Activated naive CD4-positive, alpha-beta T cell treated with anti-CD3 and anti-CD28 coated beads, Interleukin-2, amount 50 U/mL, for 16 hours (primary cell): Measurements from ENCODE around the gene MARS1.
"Not testable (repeated sequence)": the region's sequence is repeated elsewhere in the genome, so short reads cannot be mapped to it uniquely, and the experiment has no call there.

Experiments
- DNase-seq: peaks from one replicate; pipeline ENCODE4 v3.0.0-alpha.2; 2020

Gene MARS1

DNA sequence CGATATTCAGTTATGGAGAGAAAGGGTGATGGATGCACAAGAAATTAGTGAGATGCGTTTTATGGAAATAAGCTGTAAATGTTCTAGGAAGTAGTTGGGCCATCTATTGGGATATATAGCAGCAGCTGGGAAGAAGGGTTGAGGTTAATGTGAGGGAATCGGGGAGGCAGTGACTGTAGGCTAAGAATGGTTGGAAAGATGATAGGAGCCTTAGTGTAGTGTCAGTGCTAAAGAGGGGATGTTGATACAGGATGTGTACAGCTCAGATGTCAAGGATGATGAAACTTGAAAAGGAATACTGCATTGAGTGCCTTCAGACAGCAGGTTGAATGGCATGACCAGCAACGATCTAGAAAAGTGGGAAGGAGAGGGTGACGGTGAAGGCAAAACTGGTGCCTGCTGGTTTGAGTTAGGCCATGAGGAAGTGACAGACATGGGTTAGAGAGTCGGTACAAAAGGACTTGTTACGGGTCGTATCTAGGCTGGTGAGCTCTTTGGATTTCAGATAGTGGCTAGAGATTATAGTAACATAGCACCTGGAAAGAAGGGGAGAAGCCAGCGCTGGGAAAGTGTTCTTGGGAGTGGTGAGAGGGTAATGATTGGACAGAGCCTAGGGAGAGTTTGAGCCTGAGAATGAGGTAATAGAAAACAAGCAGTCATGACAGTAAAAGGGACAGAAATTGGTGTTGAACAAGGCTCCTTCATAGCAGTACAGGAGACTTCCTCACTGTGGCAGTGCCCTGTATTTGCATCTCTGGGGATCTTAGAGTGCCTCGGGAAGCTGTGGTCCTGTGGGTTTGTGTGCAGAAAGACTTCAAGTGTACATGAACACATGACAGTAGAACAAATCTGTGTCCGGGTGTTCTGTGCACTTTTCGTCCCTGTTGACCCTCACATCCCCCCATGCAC is 9.6 kb downstream of the MARS1 start:
- no peak for DNase-seq

DNA sequence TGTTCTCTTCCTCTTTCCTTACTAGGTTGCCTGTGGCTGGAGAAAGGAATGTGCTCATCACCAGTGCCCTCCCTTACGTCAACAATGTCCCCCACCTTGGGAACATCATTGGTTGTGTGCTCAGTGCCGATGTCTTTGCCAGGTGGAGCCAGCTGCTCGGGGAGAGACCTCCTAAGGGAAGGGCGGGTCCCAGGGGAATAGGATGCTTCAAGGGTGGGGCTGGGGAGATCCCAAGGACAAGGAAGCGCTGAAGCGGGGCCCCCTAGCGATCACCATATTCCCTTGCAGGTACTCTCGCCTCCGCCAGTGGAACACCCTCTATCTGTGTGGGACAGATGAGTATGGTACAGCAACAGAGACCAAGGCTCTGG is 10.2 kb downstream of the MARS1 start:
- no peak for DNase-seq

DNA sequence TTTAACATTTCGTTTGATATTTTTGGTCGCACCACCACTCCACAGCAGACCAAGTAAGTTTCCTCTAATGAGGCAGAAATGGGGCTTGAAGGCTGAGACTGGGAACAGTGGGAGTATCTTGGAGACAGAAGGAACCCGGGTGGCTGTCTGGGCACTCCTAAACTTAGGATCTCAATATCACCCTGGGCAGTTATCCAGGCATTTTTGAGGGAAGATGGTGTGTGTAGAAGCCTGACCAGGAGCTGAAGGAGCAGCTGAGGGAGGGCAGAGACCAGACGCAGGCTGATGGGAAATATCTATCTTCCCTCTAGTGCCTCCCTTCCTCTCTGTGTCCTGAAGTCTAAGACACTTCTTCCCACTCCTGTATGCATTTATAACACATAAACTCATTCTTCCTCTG is 10.7 kb downstream of the MARS1 start:
- no peak for DNase-seq

DNA sequence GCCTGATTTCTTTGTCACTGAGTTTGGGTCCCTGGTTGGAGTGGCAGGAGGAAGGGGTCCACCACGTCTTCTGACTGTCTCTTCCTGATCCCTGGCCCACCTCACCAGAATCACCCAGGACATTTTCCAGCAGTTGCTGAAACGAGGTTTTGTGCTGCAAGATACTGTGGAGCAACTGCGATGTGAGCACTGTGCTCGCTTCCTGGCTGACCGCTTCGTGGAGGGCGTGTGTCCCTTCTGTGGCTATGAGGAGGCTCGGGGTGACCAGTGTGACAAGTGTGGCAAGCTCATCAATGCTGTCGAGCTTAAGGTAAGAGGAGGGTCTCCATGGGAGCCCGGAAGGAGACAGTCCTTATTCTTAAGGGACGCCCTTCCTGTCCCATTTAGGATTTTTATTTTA is 12.3 kb downstream of the MARS1 start:
- no peak for DNase-seq

DNA sequence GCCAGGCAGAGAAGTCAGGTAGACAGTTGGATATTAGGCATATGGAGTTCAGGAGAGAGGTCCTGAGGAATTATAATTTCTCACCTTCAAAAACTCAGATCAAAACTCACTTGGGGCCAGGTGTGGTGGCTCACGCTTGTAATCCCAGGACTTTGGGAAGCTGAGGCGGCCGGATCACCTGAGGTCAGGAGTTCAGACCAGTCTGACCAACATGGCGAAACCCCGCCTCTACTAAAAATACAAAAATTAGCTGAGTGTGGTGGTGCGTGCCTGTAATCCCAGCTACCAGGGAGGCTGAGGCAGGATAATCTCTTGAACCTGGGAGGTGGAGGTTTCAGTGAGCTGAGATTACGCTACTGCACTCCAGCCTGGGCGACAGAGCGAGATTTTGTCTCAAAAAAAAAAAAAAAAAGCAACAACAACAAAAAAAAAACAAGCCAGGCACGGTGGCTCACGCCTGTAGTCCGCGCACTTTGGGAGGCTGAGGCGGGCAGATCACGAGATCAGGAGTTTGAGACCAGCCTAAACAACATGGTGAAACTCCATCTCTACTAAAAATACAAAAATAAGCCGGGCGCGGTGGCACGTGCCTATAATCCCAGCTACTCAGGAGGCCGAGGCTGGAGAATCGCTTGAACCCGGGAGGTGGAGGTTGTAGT is 14.6 kb downstream of the MARS1 start:
- not testable (repeated sequence) for DNase-seq

DNA sequence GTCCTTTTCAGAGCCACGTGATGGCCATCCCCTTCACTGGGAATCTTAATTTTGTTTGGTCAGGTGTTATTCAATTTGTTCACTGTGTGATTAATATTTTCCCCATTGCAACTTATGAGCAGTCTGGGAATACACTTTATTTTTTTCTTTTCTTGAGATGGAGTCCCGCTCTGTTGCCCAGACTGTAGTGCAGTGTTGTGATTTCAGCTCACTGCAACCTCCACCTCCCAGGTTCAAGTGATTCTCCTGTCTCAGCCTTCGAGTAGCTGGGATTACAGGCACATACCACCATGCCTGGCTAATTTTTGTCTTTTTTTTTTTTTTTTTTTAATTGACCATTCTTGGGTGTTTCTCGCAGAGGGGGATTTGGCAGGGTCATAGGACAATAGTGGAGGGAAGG is 18.7 kb downstream of the MARS1 start:
- DNase-seq, result not testable (repeated sequence)

DNA sequence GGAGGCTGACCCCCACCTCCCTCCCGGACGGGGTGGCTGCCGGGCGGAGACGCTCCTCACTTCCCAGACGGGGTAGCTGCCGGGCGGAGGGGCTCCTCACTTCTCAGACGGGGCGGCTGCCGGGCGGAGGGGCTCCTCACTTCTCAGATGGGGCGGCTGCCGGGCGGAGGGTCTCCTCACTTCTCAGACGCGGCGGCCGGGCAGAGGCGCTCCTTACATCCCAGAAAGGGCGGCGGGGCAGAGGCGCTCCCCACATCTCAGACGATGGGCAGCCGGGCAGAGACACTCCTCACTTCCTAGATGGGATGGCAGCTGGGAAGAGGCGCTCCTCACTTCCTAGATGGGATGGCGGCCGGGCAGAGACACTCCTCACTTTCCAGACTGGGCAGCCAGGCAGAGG is 19.9 kb downstream of the MARS1 start:
- DNase-seq, result not testable (repeated sequence)

DNA sequence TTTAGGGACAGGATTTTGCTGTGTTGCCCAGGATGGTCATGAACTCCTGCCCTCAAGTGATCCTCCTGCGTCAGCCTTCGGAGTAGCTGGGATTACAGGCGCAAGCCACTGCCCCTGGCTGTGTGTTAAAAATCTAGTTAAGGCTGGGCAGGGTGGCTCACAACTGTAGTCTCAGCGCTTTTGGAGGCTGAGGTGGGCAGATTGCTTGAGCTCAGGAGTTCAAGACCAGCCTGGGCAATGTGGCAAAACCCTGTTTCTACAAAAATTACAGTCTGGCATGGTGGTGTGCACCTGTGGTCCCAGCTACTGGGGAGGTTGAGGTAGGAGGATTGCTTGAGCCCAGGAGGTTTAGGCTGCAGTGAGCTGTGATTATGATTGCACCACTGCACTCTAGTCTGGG is 23.3 kb downstream of the MARS1 start:
- no peak for DNase-seq

DNA sequence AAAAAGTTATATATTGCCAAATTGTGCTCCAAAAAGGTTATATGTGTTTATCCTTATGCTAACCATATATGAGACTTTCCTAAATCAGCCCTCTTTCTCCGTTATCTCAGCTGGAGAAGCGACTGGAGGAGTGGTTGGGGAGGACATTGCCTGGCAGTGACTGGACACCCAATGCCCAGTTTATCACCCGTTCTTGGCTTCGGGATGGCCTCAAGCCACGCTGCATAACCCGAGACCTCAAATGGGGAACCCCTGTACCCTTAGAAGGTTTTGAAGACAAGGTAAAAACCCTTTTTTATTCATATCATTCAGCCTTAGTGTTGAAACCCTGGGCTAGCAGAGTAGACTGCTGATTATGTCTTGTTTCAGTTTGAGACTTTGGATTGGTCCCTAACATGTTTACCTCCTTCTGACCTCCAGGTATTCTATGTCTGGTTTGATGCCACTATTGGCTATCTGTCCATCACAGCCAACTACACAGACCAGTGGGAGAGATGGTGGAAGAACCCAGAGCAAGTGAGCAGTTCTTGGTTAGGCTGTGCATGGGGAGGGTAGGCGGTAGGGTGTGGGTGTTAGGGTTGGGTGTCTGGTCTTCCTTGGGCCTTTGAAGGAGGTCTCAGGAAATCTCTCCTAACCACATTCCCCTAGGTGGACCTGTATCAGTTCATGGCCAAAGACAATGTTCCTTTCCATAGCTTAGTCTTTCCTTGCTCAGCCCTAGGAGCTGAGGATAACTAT is 23.9 kb downstream of the MARS1 start:
- DNase-seq, result no peak

DNA sequence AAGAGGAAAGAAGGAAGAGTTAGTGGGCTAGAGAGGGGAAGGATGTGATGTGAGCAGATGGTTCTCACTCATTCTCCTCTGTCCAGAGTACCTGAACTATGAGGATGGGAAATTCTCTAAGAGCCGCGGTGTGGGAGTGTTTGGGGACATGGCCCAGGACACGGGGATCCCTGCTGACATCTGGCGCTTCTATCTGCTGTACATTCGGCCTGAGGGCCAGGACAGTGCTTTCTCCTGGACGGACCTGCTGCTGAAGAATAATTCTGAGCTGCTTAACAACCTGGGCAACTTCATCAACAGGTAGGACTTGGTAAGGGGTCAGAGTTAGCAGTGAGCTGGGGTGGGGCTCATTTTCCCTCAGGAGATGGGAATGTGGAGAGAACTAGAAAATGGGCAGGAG is 24.8 kb downstream of the MARS1 start:
- DNase-seq, result no peak

DNA sequence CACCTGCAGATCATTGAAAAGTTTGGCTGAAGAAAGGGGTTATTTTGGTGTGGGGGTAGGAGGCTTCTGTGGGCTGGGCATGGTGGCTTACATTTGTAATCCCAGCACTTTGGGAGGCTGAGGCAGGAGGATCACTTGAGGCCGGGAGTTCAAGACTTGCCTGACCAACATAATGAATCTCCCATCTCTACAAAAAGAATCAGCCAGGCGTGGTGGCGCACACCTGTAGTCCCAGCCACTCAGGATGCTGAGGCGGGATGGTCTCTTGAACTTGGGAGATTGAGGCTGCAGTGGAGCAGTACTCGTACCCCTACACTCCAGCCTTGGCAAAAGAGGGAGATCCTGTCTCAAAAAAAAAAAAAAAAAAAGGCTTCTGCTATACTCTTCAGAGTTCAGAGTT is 25.4 kb downstream of the MARS1 start:
- no peak for DNase-seq

DNA sequence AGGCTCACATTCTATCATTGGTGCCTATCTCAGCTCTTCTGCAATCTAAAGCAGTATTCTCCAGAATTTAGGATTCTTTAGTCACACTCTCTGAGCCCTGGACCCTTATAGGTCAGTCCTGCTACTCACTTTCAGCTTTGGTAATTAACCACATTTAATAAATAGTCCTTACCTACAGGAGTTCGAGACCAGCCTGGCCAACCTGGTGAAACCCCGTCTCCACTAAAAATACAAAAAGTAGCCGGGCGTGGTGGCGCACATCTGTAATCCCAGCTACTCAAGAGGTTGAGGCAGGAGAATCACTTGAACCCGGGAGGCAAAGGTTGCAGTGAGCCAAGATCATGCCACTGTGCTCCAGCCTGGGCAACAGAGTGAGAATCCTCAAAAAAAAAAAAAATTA is 25.8 kb downstream of the MARS1 start:
- DNase-seq, result not testable (repeated sequence)

DNA sequence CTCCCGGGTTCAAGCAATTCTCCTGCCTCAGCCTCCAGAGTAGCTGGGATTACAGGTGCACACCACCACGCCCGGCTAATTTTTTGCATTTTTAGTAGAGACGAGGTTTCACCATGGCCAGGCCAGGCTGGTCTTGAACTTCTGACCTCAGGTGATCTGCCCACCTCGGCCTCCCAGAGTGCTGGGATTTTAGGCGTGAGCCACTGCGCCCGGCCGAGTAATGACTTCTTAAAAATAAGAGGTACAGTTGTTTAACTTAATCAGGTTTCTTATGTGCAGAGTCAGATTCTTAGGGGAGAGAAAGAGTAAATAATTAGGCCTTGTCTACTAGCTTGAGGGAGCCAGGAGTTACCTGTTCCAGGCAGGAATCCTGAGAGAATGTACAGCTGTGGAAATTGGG is 26.4 kb downstream of the MARS1 start:
- DNase-seq, result not testable (repeated sequence)

DNA sequence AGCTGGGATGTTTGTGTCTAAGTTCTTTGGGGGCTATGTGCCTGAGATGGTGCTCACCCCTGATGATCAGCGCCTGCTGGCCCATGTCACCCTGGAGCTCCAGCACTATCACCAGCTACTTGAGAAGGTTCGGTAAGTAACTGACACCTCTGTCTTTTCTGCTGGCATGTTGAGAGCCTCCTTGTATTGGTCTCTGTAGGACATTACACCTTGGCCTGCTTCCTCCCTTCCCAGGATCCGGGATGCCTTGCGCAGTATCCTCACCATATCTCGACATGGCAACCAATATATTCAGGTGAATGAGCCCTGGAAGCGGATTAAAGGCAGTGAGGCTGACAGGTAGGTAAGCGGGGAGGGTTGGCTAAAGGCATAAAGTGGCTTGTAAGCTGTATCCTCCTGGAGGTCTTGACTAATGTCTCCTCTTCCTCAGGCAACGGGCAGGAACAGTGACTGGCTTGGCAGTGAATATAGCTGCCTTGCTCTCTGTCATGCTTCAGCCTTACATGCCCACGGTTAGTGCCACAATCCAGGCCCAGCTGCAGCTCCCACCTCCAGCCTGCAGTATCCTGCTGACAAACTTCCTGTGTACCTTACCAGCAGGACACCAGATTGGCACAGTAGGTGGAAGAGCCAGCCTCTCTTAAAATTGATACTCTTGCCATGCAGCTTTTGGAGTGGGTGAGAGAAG is 27.0 kb downstream of the MARS1 start:
- DNase-seq, result no peak

DNA sequence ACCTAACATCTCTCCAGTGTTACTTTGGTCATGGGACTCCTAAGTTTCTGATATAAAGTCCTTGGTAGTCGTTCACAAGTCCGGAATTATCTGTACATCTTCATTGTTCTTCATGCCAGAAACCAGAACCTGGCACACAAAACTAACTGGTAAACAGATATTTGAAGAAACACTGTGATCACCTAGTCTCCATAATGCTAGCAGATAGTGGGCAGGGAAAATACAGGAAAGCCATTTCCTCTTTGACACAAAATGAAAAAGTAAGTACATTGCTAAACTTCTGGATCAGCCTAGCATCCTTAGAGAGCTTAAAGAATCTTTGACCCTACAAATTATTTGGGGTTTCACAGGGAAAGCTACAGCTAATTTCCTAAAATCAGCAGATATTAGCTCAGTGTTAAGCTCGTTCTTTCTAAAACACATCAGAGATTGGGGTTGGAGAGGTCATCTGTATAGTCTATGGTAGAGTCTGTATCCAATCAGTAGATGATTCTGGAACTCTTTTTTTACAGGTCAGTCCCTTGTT is 27.6 kb downstream of the MARS1 start:
- no peak for DNase-seq

DNA sequence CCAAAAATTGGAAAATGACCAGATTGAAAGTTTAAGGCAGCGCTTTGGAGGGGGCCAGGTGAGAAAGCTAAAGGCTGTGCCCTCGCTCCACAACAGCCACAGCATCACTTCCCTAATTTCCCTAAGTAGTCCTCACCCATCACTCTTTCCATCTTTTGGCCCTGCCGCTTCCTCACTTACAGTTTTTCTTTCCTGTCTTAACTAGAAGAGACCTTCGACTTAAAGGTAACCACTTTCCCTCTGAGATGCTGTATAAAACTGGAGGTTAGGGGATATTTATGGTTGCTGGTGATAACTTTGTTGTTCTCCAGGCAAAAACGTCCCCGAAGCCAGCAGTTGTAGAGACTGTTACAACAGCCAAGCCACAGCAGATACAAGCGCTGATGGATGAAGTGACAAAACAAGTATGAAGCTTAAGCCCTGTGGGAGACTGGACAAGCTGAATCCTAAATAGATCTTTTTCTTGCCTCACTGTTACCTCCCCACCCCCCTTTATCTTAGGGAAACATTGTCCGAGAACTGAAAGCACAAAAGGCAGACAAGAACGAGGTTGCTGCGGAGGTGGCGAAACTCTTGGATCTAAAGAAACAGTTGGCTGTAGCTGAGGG is 28.2 kb downstream of the MARS1 start:
- no peak for DNase-seq

DNA sequence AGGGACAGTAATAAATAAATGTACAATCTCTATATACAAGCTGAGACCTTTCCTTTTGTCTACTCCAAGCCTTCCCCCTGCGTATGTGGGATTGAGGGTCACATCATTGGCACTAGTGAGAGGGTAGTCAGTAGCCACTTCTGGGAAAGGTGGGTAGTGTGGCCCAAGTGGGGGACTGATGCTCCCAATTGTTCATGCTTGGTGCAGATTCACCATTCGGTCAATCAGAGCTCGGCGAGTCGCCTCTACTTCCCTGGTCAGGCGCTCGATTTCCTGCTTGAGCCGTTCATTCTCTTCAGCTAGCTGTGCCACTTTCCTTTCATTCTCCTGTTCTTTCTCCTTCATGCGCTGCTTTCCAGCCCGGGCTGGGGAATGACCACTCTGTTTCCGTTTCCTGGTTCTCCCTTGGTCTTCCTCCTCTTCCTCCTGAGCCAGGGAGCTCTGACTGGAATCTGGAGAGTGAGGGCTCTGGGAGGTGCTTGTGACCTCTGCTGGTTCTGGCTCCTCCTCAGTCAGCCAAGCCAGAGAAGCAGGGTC is 28.8 kb downstream of the MARS1 start:
- no peak for DNase-seq

DNA sequence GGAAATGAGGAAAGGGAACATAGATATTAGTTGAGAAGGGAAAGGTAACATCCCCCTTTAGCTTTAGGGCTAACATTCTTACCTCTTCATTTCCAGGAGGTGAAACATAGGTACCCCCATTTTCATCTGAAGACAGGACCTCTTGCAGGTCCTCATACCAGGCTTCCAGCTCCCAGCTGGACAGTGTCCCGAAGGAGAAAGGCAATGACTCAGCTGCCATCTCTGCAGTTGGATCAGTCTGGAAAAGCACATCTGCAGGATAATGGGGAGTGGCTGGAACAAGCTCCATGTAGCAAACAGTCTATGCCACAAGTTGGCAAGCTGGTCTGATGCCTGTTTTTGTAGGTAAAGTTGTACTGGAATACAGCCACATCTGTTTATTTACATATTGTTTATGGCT is 29.3 kb downstream of the MARS1 start:
- no peak for DNase-seq

DNA sequence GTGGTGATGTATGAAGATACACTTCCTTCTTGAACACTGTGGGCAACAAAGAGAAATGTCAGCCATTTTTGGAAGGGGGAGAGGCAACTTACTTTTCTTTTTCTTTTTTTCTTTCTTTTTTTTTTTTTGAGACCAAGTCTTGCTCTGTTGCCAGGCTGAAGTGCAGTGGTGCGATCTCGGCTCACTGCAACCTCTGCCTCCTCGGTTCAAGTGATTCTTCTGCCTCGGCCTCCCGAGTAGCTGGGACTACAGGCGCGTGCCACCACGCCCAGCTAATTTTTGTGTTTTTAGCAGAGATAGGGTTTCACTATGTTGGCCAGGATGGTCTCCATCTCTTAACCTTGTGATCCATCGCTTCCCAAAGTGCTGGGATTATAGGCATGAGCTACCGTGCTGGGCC is 29.9 kb downstream of the MARS1 start:
- not testable (repeated sequence) for DNase-seq

DNA sequence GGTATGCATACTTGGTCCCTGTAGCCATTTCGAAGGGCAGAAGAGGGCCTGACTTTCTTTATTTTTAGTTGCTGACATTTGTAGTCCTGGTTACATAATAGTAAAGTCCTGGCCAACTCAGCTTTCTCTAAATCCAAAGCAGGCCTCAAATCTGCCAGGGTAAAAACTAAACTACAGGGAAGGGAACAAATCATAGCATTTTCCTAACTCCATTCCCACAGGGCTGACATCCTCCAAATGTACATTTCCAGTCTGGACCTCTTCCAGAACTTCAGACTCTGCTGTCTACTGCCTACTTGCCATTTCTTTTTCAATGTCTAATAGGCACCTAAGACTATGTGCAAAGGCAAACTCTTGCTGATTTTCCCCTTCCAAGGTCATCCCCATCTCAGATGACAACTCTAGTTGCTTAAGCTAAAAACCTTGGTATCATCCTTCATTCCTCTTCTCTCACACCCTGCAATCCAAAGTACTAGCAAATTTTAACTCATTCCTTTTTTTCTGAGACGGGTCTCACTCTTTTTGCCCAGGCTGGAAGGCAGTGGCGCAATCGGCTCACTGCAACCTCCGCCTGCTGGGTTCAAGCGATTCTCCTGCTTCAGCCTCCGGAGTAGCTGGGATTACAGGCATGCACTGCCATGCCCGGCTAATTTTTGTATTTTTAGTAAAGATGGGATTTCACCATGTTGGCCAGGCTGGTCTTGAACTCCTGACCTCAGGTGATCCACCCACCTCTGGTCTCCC is 30.5 kb downstream of the MARS1 start:
- DNase-seq, result no peak
